MM.1S (cell line): ENCODE measurements around the gene LCT.

ENCODE experiments used
- DNase-seq: peaks from one replicate; pipeline ENCODE4 v3.0.0-alpha.2; 2015
- H2AFZ ChIP-seq: fragments of 300-600 bp; sonication (generic); 2 replicates; pipeline ENCODE4 v1.6.0; 2016; ENCODE audit warnings: antibody characterized with exemption, low read length
- H3F3A ChIP-seq: fragments of 300-600 bp; sonication (generic); 2 replicates; pipeline ENCODE4 v1.6.1; 2016; ENCODE audit warnings: mild to moderate bottlenecking, antibody characterized with exemption, low read length, moderate library complexity, mixed read lengths; ENCODE audit not compliant: insufficient read depth
- H3K27ac ChIP-seq: fragments of 300-600 bp; sonication (generic); 2 replicates; pipeline ENCODE4 v1.5.1; 2016; ENCODE audit warnings: mild to moderate bottlenecking, low read length
- H3K27me3 ChIP-seq: fragments of 300-600 bp; sonication (generic); replicated peaks from 2 replicates; pipeline ENCODE4 v1.6.0; 2016; ENCODE audit warnings: low read length; ENCODE audit not compliant: insufficient read depth
- H3K36me3 ChIP-seq: fragments of 300-600 bp; sonication (generic); replicated peaks from 2 replicates; pipeline ENCODE4 v1.6.1; 2016; ENCODE audit warnings: mild to moderate bottlenecking, low read length, mixed read lengths; ENCODE audit not compliant: insufficient read depth
- H3K4me1 ChIP-seq: fragments of 300-600 bp; sonication (generic); 2 replicates; pipeline ENCODE4 v1.6.1; 2016; ENCODE audit warnings: low read length, mixed read lengths
- H3K4me2 ChIP-seq: fragments of 300-600 bp; sonication (generic); 2 replicates; pipeline ENCODE4 v1.6.0; 2016; ENCODE audit warnings: low read depth, low read length
- H3K4me3 ChIP-seq: fragments of 300-600 bp; sonication (generic); 2 replicates; pipeline ENCODE4 v1.5.1; 2016; ENCODE audit warnings: low read length, mixed read lengths
- H3K79me2 ChIP-seq: fragments of 300-600 bp; sonication (generic); 2 replicates; pipeline ENCODE4 v1.6.1; 2016; ENCODE audit warnings: mixed run types, low read length, mixed read lengths
- H3K9ac ChIP-seq: fragments of 300-600 bp; sonication (generic); 2 replicates; pipeline ENCODE4 v1.6.1; 2016; ENCODE audit warnings: low read length, mixed read lengths
- H3K9me2 ChIP-seq: fragments of 300-600 bp; sonication (generic); replicated peaks from 2 replicates; pipeline ENCODE4 v1.6.1; 2016; ENCODE audit warnings: mild to moderate bottlenecking, low read length, mixed read lengths; ENCODE audit not compliant: insufficient read depth
- H3K9me3 ChIP-seq: fragments of 300-600 bp; sonication (generic); replicated peaks from 2 replicates; pipeline ENCODE4 v1.6.1; 2016; ENCODE audit warnings: mild to moderate bottlenecking, low read length, mixed read lengths; ENCODE audit not compliant: insufficient read depth
- H4K20me1 ChIP-seq: fragments of 300-600 bp; sonication (generic); 2 replicates; pipeline ENCODE4 v1.6.1; 2016; ENCODE audit warnings: mild to moderate bottlenecking, low read length, moderate library complexity, mixed read lengths; ENCODE audit not compliant: insufficient read depth
- CTCF ChIP-seq: fragments of 300-600 bp; sonication (generic); IDR thresholded peaks from 2 replicates; pipeline ENCODE4 v1.5.1; 2016; ENCODE audit warnings: antibody characterized with exemption, low read length, mixed read lengths
- EZH2 ChIP-seq: fragments of 300-600 bp; sonication (generic); optimal IDR thresholded peaks from 2 replicates; pipeline ENCODE3; 2017; ENCODE audit warnings: low read depth, mild to moderate bottlenecking, antibody characterized with exemption, low read length, mixed read lengths
- EZH2phosphoT487 ChIP-seq: fragments of 300-600 bp; sonication (generic); IDR thresholded peaks from 2 replicates; pipeline ENCODE4 v1.6.1; 2018; ENCODE audit warnings: antibody characterized with exemption, low read length

The LCT gene

GRCh38 chr2:135853401-135853800, 16.4 kb upstream of the LCT start:
- DNase-seq = no peak
- Histone ChIP-seq H3K27me3 (no peaks in the 10 kb centered on the region), H3K79me2 (peaks cover 5% of the 10 kb centered on the region), H3F3A (0 out of 2 replicates have a peak, but pooled peaks cover 1% of the 10 kb centered on the region), H3K4me2 (no peak overlapping the region), H3K9me3 (no peaks in the 10 kb centered on the region), H3K9me2 (no peaks in the 10 kb centered on the region), H3K4me3 (no peak overlapping the region), H3K4me1 (no peaks in the 10 kb centered on the region), H4K20me1 (0 out of 2 replicates have a peak, but pooled peaks cover 4% of the 10 kb centered on the region), H3K27ac (no peak overlapping the region), H2AFZ (no peak overlapping the region), H3K9ac (no peak overlapping the region), H3K36me3 (peaks cover 20% of the 10 kb centered on the region; the same call in 1 of the 2 replicates)
- TF ChIP-seq CTCF = no peak
- TF ChIP-seq EZH2phosphoT487 = no peak
- no peak for TF ChIP-seq EZH2

GRCh38 chr2:135851858-135852257, 14.9 kb upstream of the LCT start:
- Histone ChIP-seq H3K79me2 (peaks cover 8% of the 10 kb centered on the region), H3K27me3 (no peaks in the 10 kb centered on the region), H2AFZ (no peak overlapping the region), H3K4me3 (no peak overlapping the region), H3K9me3 (no peaks in the 10 kb centered on the region), H3K4me2 (no peak overlapping the region), H3K27ac (no peak overlapping the region), H3K9me2 (no peaks in the 10 kb centered on the region), H3K4me1 (no peaks in the 10 kb centered on the region), H3K9ac (no peak overlapping the region), H3K36me3 (peaks cover 16% of the 10 kb centered on the region; the same call in 1 of the 2 replicates), H3F3A (no peaks in the 10 kb centered on the region), H4K20me1 (no peaks in the 10 kb centered on the region)
- TF ChIP-seq CTCF = no peak
- TF ChIP-seq EZH2phosphoT487 = no peak
- TF ChIP-seq EZH2 = no peak
- no peak for DNase-seq

- H2AFZ ChIP-seq = no peak overlapping the region
- peaks cover 13% of the 10 kb centered on the region; the same call in 1 of the 2 replicates for H3K36me3 ChIP-seq
- no peaks in the 10 kb centered on the region for H3K9me3 ChIP-seq
- no peak overlapping the region for H3K4me2 ChIP-seq
- TF ChIP-seq EZH2 = no peak
- no peak for TF ChIP-seq CTCF
- TF ChIP-seq EZH2phosphoT487 = no peak
- no peak overlapping the region for H3K4me3 ChIP-seq
- no peak overlapping the region for H3K27ac ChIP-seq
- no peaks in the 10 kb centered on the region for H3K27me3 ChIP-seq
- H4K20me1 ChIP-seq = no peaks in the 10 kb centered on the region
- H3K9me2 ChIP-seq = no peaks in the 10 kb centered on the region
- H3F3A ChIP-seq = no peaks in the 10 kb centered on the region
- DNase-seq = no peak
- H3K9ac ChIP-seq = no peak overlapping the region
- H3K4me1 ChIP-seq = no peaks in the 10 kb centered on the region
- peaks cover 8% of the 10 kb centered on the region for H3K79me2 ChIP-seq
Observed at GRCh38 chr2:135850892-135851668, 14.1 kb upstream of the LCT start.
